Endothelial cell of umbilical vein (primary cell): ENCODE data around the gene DLGAP1. TPM values are rescaled to one million over a fixed set of nuclear protein-coding genes. Genes with fewer than 3 reads are reported as not detected.

Source experiments
- BruUV-seq: library from RNA; stranded (reverse); fragments of 400-500 nt; replicated peaks from 2 replicates; lab custom pipeline; 2021; lab: Mats Ljungman, UMichigan
- CTCF ChIA-PET: fragments of 300-600, 350-600 bp; sonication (Branson Sonifier 250); formaldehyde crosslinking; loops from one replicate; lab custom pipeline; 2021; ENCODE audit warnings: antibody characterized with exemption, inconsistent platforms; lab: Charles Lee
- POLR2A ChIA-PET: fragments of 300-600, 350-600 bp; sonication (Branson Sonifier 250); formaldehyde crosslinking; loops from one replicate; lab custom pipeline; 2021; ENCODE audit warnings: antibody characterized with exemption, inconsistent platforms; lab: Charles Lee
- DNase-seq: peaks from one replicate; pipeline ENCODE4 v3.0.0-alpha.2; 2011; ENCODE audit warnings: low read depth, low spot score
- FAIRE-seq: peaks from 2 replicates; lab custom pipeline; 2011; peaks lifted over from hg19 to GRCh38; lab: Jason Lieb, UNC
- H2AFZ ChIP-seq: 2 replicates; pipeline ENCODE4 v1.6.0; 2012; ENCODE audit warnings: low read depth, low read length, control low read depth, inconsistent platforms
- H3K27ac ChIP-seq: 2 replicates; pipeline ENCODE4 v1.5.1; 2011; ENCODE audit warnings: low read depth, mild to moderate bottlenecking, control low read depth, low read length, moderate library complexity; ENCODE audit not compliant: insufficient read depth
- H3K27me3 ChIP-seq, 2 experiments: 2 replicates each; pipeline versions ENCODE4 v1.6.0 to v1.6.1; 2011; ENCODE audit warnings: low read length in 2 of 2, mixed read lengths in 1 of 2; ENCODE audit not compliant: control insufficient read depth in 2 of 2, insufficient read depth in 2 of 2
- H3K36me3 ChIP-seq, 2 experiments: 2 replicates in 1 of 2; 3 replicates in 1 of 2; pipeline ENCODE4 v1.5.1; 2011; ENCODE audit warnings: low read length in 2 of 2, mild to moderate bottlenecking in 1 of 2, moderate library complexity in 1 of 2; ENCODE audit not compliant: control insufficient read depth in 2 of 2, insufficient read depth in 2 of 2; ENCODE audit errors: extremely low read depth in 1 of 2
- H3K4me1 ChIP-seq: 3 replicates; pipeline ENCODE4 v1.5.1; 2011; ENCODE audit warnings: mild to moderate bottlenecking, low read length; ENCODE audit not compliant: control insufficient read depth, insufficient read depth; ENCODE audit errors: extremely low read depth
- H3K4me2 ChIP-seq: 2 replicates; pipeline ENCODE4 v1.6.1; 2011; ENCODE audit warnings: low read length, control low read depth, mixed read lengths; ENCODE audit not compliant: insufficient read depth
- H3K4me3 ChIP-seq, 3 experiments: fragments of 200-600 bp in 1 of 3; sonication (generic), shearing (Covaris generic) in 1 of 3; replicated peaks in 1 of 3; 2 replicates each; pipeline ENCODE4 v1.5.1; 2011 to 2016; ENCODE audit warnings: control low read depth in 3 of 3, low read length in 3 of 3, mild to moderate bottlenecking in 2 of 3, inconsistent platforms in 1 of 3, low read depth in 1 of 3, moderate library complexity in 1 of 3; ENCODE audit not compliant: insufficient read depth in 1 of 3
- H3K79me2 ChIP-seq: 2 replicates; pipeline ENCODE4 v1.6.0; 2012; ENCODE audit warnings: low read length, inconsistent platforms; ENCODE audit not compliant: control insufficient read depth, insufficient read depth
- H3K9ac ChIP-seq: replicated peaks from 2 replicates; pipeline ENCODE3; 2011; ENCODE audit warnings: low read length, control low read depth; ENCODE audit not compliant: insufficient read depth; ENCODE audit errors: extremely low read depth
- H3K9me1 ChIP-seq: replicated peaks from 3 replicates; pipeline ENCODE4 v1.6.0; 2011; ENCODE audit warnings: mild to moderate bottlenecking, low read length; ENCODE audit not compliant: control insufficient read depth, insufficient read depth; ENCODE audit errors: extremely low read depth
- H3K9me3 ChIP-seq: replicated peaks from 2 replicates; pipeline ENCODE4 v1.5.1; 2012; ENCODE audit warnings: low read length, inconsistent platforms; ENCODE audit not compliant: control insufficient read depth, insufficient read depth
- H4K20me1 ChIP-seq: replicated peaks from 2 replicates; pipeline ENCODE3; 2011; ENCODE audit warnings: mild to moderate bottlenecking, low read length; ENCODE audit not compliant: control insufficient read depth, insufficient read depth; ENCODE audit errors: extremely low read depth
- EZH2 ChIP-seq: IDR thresholded peaks from 2 replicates; pipeline ENCODE4 v1.6.1; 2012; ENCODE audit warnings: borderline replicate concordance, low read depth, mild to moderate bottlenecking, moderate library complexity, low read length, inconsistent platforms; ENCODE audit not compliant: severe bottlenecking
- FOS ChIP-seq: IDR thresholded peaks from 2 replicates; pipeline ENCODE4 v1.6.1; 2011; ENCODE audit warnings: mild to moderate bottlenecking, low read length, moderate library complexity, borderline replicate concordance; ENCODE audit not compliant: insufficient read depth
- GATA2 ChIP-seq: IDR thresholded peaks from 2 replicates; pipeline ENCODE4 v1.7.0; 2011; ENCODE audit warnings: low read depth, mild to moderate bottlenecking, moderate library complexity, mixed read lengths, low read length; ENCODE audit not compliant: insufficient read length, insufficient read depth
- JUN ChIP-seq: IDR thresholded peaks from 2 replicates; pipeline ENCODE4 v1.6.1; 2011; ENCODE audit warnings: borderline replicate concordance, low read depth; ENCODE audit not compliant: insufficient read length, insufficient read depth
- MYC ChIP-seq: IDR thresholded peaks from one replicate; pipeline ENCODE4 v1.6.1; 2011; ENCODE audit warnings: mild to moderate bottlenecking, low read depth, low read length
- POLR2A ChIP-seq: IDR thresholded peaks from 2 replicates; pipeline ENCODE4 v1.6.1; 2012; ENCODE audit warnings: low read depth, mild to moderate bottlenecking, control low read depth, low read length
- POLR2AphosphoS5 ChIP-seq: IDR thresholded peaks from 2 replicates; pipeline ENCODE4 v1.6.1; 2012; ENCODE audit warnings: low read depth, mild to moderate bottlenecking, control low read depth, low read length, moderate library complexity; ENCODE audit not compliant: insufficient read depth
- dilution Hi-C: fragments of 300-500 bp; cut with MboI; formaldehyde crosslinking; loops from one replicate; pipeline ENCODE4 v1.15.0; 2019; ENCODE audit warnings: low sequenced_read_pairs; ENCODE audit not compliant: extremely low pct_ligation_motif_present
- intact Hi-C: fragments of 100-400 bp; cut with micrococcal nuclease; formaldehyde crosslinking; loops from one replicate; pipeline ENCODE4 v1.10.0; 2022
- polyA plus RNA-seq, 4 experiments: library from polyadenylated mRNA; depleted of rRNA in 3 of 4; stranded (reverse) in 3 of 4; unstranded in 1 of 4; fragments of >200 nt; gene quantifications; 2 replicates each; pipeline versions ENCODE4 v1.2.1 to v1.2.3, GENCODE V29; 2011 to 2012; ENCODE audit warnings: missing spikeins in 1 of 4
- total RNA-seq: library from RNA; stranded (reverse); gene quantifications from 2 replicates; pipeline ENCODE4 v1.2.3, GENCODE V29; 2021
- TF ChIP-seq, protein P1 (sequence below): IDR thresholded peaks from 2 replicates; pipeline ENCODE4 v1.6.1; 2011; ENCODE audit not compliant: insufficient read depth, insufficient read length
- TF ChIP-seq, protein P2 (sequence below), 2 donors: IDR thresholded peaks; 1 replicate in 1 of 2; 2 replicates in 1 of 2; pipeline ENCODE4 v1.5.1; 2011; ENCODE audit warnings: low read length in 2 of 2, mild to moderate bottlenecking in 2 of 2, moderate library complexity in 2 of 2, control low read depth in 1 of 2, inconsistent platforms in 1 of 2, low read depth in 1 of 2; ENCODE audit not compliant: insufficient read depth in 1 of 2; ENCODE audit errors: extremely low read depth in 1 of 2

Gene DLGAP1
- total and polyA plus RNA-seq, 2 donors (not counting 3 experiments of a cell fraction or from before 2014, with no cell fraction given): 0.04 TPM; not detected in 1

DNA sequence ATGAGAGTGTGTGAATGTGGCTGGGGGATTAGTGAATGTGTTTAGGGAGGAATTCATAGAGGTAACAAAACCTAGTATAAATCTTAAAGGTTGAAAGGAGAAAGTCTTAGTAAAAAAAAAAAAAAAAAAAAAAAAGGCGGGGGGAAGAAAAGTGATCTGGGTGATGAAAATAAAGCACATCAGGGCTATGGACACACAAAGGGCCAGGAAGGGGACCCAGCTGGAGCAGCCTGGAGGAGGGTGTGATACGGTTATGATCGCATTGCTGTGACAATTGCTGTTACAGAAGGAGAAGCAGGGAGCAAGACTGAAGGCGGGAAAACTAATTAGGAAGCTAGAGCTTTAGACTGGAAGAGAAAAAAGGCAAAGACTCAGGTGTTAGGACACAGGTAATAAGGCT lies 85.4 kb downstream of the DLGAP1 start:
- no peak overlapping the region for H3K27ac ChIP-seq
- H3K27me3 ChIP-seq: no peaks in the 10 kb centered on the region
- no peaks in the 10 kb centered on the region for H3K79me2 ChIP-seq
- no peak for TF ChIP-seq EZH2
- no peak for TF ChIP-seq MYC
- TF ChIP-seq, protein P1, sequence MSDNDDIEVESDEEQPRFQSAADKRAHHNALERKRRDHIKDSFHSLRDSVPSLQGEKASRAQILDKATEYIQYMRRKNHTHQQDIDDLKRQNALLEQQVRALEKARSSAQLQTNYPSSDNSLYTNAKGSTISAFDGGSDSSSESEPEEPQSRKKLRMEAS: no peak
- no peak for TF ChIP-seq POLR2AphosphoS5
- TF ChIP-seq FOS: no peak
- TF ChIP-seq POLR2A: no peak
- TF ChIP-seq, protein P2, sequence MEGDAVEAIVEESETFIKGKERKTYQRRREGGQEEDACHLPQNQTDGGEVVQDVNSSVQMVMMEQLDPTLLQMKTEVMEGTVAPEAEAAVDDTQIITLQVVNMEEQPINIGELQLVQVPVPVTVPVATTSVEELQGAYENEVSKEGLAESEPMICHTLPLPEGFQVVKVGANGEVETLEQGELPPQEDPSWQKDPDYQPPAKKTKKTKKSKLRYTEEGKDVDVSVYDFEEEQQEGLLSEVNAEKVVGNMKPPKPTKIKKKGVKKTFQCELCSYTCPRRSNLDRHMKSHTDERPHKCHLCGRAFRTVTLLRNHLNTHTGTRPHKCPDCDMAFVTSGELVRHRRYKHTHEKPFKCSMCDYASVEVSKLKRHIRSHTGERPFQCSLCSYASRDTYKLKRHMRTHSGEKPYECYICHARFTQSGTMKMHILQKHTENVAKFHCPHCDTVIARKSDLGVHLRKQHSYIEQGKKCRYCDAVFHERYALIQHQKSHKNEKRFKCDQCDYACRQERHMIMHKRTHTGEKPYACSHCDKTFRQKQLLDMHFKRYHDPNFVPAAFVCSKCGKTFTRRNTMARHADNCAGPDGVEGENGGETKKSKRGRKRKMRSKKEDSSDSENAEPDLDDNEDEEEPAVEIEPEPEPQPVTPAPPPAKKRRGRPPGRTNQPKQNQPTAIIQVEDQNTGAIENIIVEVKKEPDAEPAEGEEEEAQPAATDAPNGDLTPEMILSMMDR (IDR thresholded peaks at IDR 0.05; ENCODE audit: extremely low read depth in 1 of 2, insufficient read depth in 1 of 2, low read depth in 1 of 2, low read length in 2 of 2): no peak
- no peak for TF ChIP-seq GATA2
- no peak for TF ChIP-seq JUN
- ChIA-PET CTCF (no interaction called here), POLR2A (no interaction called here)
- FAIRE-seq: no peak
- no peak overlapping the region for H3K4me3 ChIP-seq
- no peak overlapping the region for H3K9ac ChIP-seq
- H3K36me3 ChIP-seq: no peaks in the 10 kb centered on the region
- no peaks in the 10 kb centered on the region for H4K20me1 ChIP-seq
- H2AFZ ChIP-seq: no peak overlapping the region
- dilution Hi-C loops (no loop called here), intact Hi-C loops (no loop called here)
- no peaks in the 10 kb centered on the region for H3K9me1 ChIP-seq
- no TSS peak for BruUV-seq
- H3K4me2 ChIP-seq: no peak overlapping the region
- H3K9me3 ChIP-seq: no peaks in the 10 kb centered on the region
- no peak for DNase-seq
- no peaks in the 10 kb centered on the region for H3K4me1 ChIP-seq
